ENCODE data around the gene RHBDD1. TPM values are rescaled to one million over a fixed set of nuclear protein-coding genes. Genes with fewer than 3 reads are reported as not detected.
A peak's percentile ranks its signal among the peaks of the same experiment; 100 is the strongest.

The RHBDD1 gene
- total and polyA plus RNA-seq, 5 donors from 2014 or later: 24.7 to 56.4 (median 27.4) TPM

- Mint-ChIP-seq H3K27me3 (no peaks in the 10 kb centered on the region), H3K9me3 (peaks cover 0 to 2% (median 0%) of the 10 kb centered on the region in 7 donors), H3K4me3 (no peak overlapping the region), H3K36me3 (peaks cover 29% of the 10 kb centered on the region), H3K27ac (peak overlapping the region in 1 of 3 donors; percentile 24), H3K4me1 (peaks cover 13 to 28% (median 24%) of the 10 kb centered on the region in 4 donors)
- H3K27me3 ChIP-seq (ENCODE audit: control insufficient read depth, insufficient read depth, low read length): no peaks in the 10 kb centered on the region
- ATAC-seq (ENCODE audit: low read depth in 2 of 2) (no peak), DNase-seq (no peak)
- H3K4me1 ChIP-seq (ENCODE audit: control insufficient read depth, insufficient read depth, low read length, poor library complexity, severe bottlenecking): no peaks in the 10 kb centered on the region
- H3K9me3 ChIP-seq (ENCODE audit: control insufficient read depth in 2 of 2, low read length in 2 of 2): no peaks in the 10 kb centered on the region
- no peak overlapping the region for H3K27ac ChIP-seq (ENCODE audit: insufficient read depth, low read length, poor library complexity, severe bottlenecking)
- H3K4me3 ChIP-seq (ENCODE audit: low read depth, low read length): no peak overlapping the region
- H3K36me3 ChIP-seq (ENCODE audit: control insufficient read depth, insufficient read depth, low read length): no peaks in the 10 kb centered on the region
Observed at GRCh38 chr2:226902041-226902966, 66.5 kb downstream of the RHBDD1 start.

GRCh38 chr2:226903179-226903578, 67.3 kb downstream of the RHBDD1 start:
- peaks cover 12 to 28% (median 24%) of the 10 kb centered on the region in 4 donors for H3K4me1 Mint-ChIP-seq
- peaks cover 0 to 2% (median 0%) of the 10 kb centered on the region in 7 donors for H3K9me3 Mint-ChIP-seq
- no peaks in the 10 kb centered on the region for H3K27me3 Mint-ChIP-seq
- H3K4me3 Mint-ChIP-seq: no peak overlapping the region
- H3K27ac ChIP-seq (ENCODE audit: insufficient read depth, low read length, poor library complexity, severe bottlenecking): no peak overlapping the region
- H3K27me3 ChIP-seq (ENCODE audit: control insufficient read depth, insufficient read depth, low read length): no peaks in the 10 kb centered on the region
- H3K36me3 Mint-ChIP-seq: peaks cover 32% of the 10 kb centered on the region
- H3K36me3 ChIP-seq (ENCODE audit: control insufficient read depth, insufficient read depth, low read length): peaks cover 5% of the 10 kb centered on the region
- no peaks in the 10 kb centered on the region for H3K9me3 ChIP-seq (ENCODE audit: control insufficient read depth in 2 of 2, low read length in 2 of 2)
- no peaks in the 10 kb centered on the region for H3K4me1 ChIP-seq (ENCODE audit: control insufficient read depth, insufficient read depth, low read length, poor library complexity, severe bottlenecking)
- ATAC-seq (ENCODE audit: low read depth in 2 of 2) (no peak), DNase-seq (no peak)
- H3K27ac Mint-ChIP-seq: peak overlapping the region in 1 of 3 donors; percentile 21
- H3K4me3 ChIP-seq (ENCODE audit: low read depth, low read length): no peak overlapping the region

GRCh38 chr2:226904592-226904991, 68.7 kb downstream of the RHBDD1 start:
- Histone ChIP-seq H3K4me3 (ENCODE audit: low read depth, low read length) (no peak overlapping the region), H3K27ac (ENCODE audit: insufficient read depth, low read length, poor library complexity, severe bottlenecking) (no peak overlapping the region), H3K27me3 (ENCODE audit: control insufficient read depth, insufficient read depth, low read length) (no peaks in the 10 kb centered on the region), H3K36me3 (ENCODE audit: control insufficient read depth, insufficient read depth, low read length) (peaks cover 9% of the 10 kb centered on the region), H3K4me1 (ENCODE audit: control insufficient read depth, insufficient read depth, low read length, poor library complexity, severe bottlenecking) (no peaks in the 10 kb centered on the region), H3K9me3 (ENCODE audit: control insufficient read depth in 2 of 2, low read length in 2 of 2) (no peaks in the 10 kb centered on the region)
- peaks cover 34% of the 10 kb centered on the region for H3K36me3 Mint-ChIP-seq
- peaks cover 12 to 25% (median 24%) of the 10 kb centered on the region in 4 donors for H3K4me1 Mint-ChIP-seq
- ATAC-seq (ENCODE audit: low read depth in 2 of 2) (no peak), DNase-seq (no peak)
- no peak overlapping the region for H3K27ac Mint-ChIP-seq
- H3K27me3 Mint-ChIP-seq: no peaks in the 10 kb centered on the region
- peaks cover 0 to 2% (median 0%) of the 10 kb centered on the region in 7 donors for H3K9me3 Mint-ChIP-seq
- H3K4me3 Mint-ChIP-seq: no peak overlapping the region

GRCh38 chr2:226905718-226906117, 69.9 kb downstream of the RHBDD1 start:
- no peak for ATAC-seq (ENCODE audit: low read depth in 2 of 2)
- H3K27me3 ChIP-seq (ENCODE audit: control insufficient read depth, insufficient read depth, low read length): no peaks in the 10 kb centered on the region
- DNase-seq: no peak
- Mint-ChIP-seq H3K36me3 (peaks cover 40% of the 10 kb centered on the region), H3K27ac (peak overlapping the region in 2 of 3 donors; percentile 39 to 53), H3K27me3 (no peaks in the 10 kb centered on the region), H3K4me3 (peak overlapping the region in 1 of 4 donors; percentile 3), H3K9me3 (peaks cover 0 to 2% (median 0%) of the 10 kb centered on the region in 7 donors), H3K4me1 (peaks cover 12 to 25% (median 23%) of the 10 kb centered on the region in 4 donors)
- H3K27ac ChIP-seq (ENCODE audit: insufficient read depth, low read length, poor library complexity, severe bottlenecking): no peak overlapping the region
- no peak overlapping the region for H3K4me3 ChIP-seq (ENCODE audit: low read depth, low read length)
- H3K36me3 ChIP-seq (ENCODE audit: control insufficient read depth, insufficient read depth, low read length): peaks cover 15% of the 10 kb centered on the region
- H3K4me1 ChIP-seq (ENCODE audit: control insufficient read depth, insufficient read depth, low read length, poor library complexity, severe bottlenecking): no peaks in the 10 kb centered on the region
- H3K9me3 ChIP-seq (ENCODE audit: control insufficient read depth in 2 of 2, low read length in 2 of 2): no peaks in the 10 kb centered on the region

- ATAC-seq (ENCODE audit: low read depth in 2 of 2) (peak in 1 of 2 donors; percentile 44), DNase-seq (peak in 1 of 3 donors; percentile 13)
- Histone ChIP-seq H3K27ac (ENCODE audit: insufficient read depth, low read length, poor library complexity, severe bottlenecking) (no peak overlapping the region), H3K27me3 (ENCODE audit: control insufficient read depth, insufficient read depth, low read length) (no peaks in the 10 kb centered on the region), H3K36me3 (ENCODE audit: control insufficient read depth, insufficient read depth, low read length) (peaks cover 15% of the 10 kb centered on the region), H3K4me1 (ENCODE audit: control insufficient read depth, insufficient read depth, low read length, poor library complexity, severe bottlenecking) (no peaks in the 10 kb centered on the region), H3K9me3 (ENCODE audit: control insufficient read depth in 2 of 2, low read length in 2 of 2) (no peaks in the 10 kb centered on the region), H3K4me3 (ENCODE audit: low read depth, low read length) (no peak overlapping the region)
- Mint-ChIP-seq H3K27me3 (no peaks in the 10 kb centered on the region), H3K4me3 (peak overlapping the region in 1 of 4 donors; percentile 15), H3K36me3 (peaks cover 45% of the 10 kb centered on the region), H3K9me3 (peaks cover 0 to 2% (median 0%) of the 10 kb centered on the region in 7 donors), H3K27ac (peak overlapping the region in 1 of 3 donors; percentile 48), H3K4me1 (peaks cover 15 to 25% (median 19%) of the 10 kb centered on the region in 4 donors)
Observed at GRCh38 chr2:226906163-226906693, 70.4 kb downstream of the RHBDD1 start.

GRCh38 chr2:226909126-226909525, 73.3 kb downstream of the RHBDD1 start:
- peaks cover 6 to 26% (median 11%) of the 10 kb centered on the region in 4 donors for H3K4me1 Mint-ChIP-seq
- no peaks in the 10 kb centered on the region for H3K27me3 Mint-ChIP-seq
- peaks cover 61% of the 10 kb centered on the region for H3K36me3 Mint-ChIP-seq
- H3K27ac Mint-ChIP-seq: peak overlapping the region in 1 of 3 donors; percentile 39
- peaks cover 0 to 4% (median 0%) of the 10 kb centered on the region in 7 donors for H3K9me3 Mint-ChIP-seq
- no peak overlapping the region for H3K4me3 Mint-ChIP-seq
- Histone ChIP-seq H3K9me3 (ENCODE audit: control insufficient read depth in 2 of 2, low read length in 2 of 2) (no peaks in the 10 kb centered on the region), H3K4me1 (ENCODE audit: control insufficient read depth, insufficient read depth, low read length, poor library complexity, severe bottlenecking) (no peaks in the 10 kb centered on the region), H3K36me3 (ENCODE audit: control insufficient read depth, insufficient read depth, low read length) (peaks cover 25% of the 10 kb centered on the region), H3K27ac (ENCODE audit: insufficient read depth, low read length, poor library complexity, severe bottlenecking) (no peak overlapping the region), H3K4me3 (ENCODE audit: low read depth, low read length) (no peak overlapping the region), H3K27me3 (ENCODE audit: control insufficient read depth, insufficient read depth, low read length) (no peaks in the 10 kb centered on the region)
- DNase-seq (no peak), ATAC-seq (ENCODE audit: low read depth in 2 of 2) (no peak)

GRCh38 chr2:226909836-226910235, 74.0 kb downstream of the RHBDD1 start:
- H3K4me3 ChIP-seq (ENCODE audit: low read depth, low read length): no peak overlapping the region

More at GRCh38 chr2:226909836-226910235, 74.0 kb downstream of the RHBDD1 start:
- Mint-ChIP-seq H3K4me3 (no peak overlapping the region), H3K36me3 (peaks cover 65% of the 10 kb centered on the region), H3K4me1 (peaks cover 6 to 21% (median 9%) of the 10 kb centered on the region in 4 donors), H3K27ac (no peak overlapping the region), H3K9me3 (peaks cover 0 to 4% (median 0%) of the 10 kb centered on the region in 7 donors), H3K27me3 (no peaks in the 10 kb centered on the region)
- DNase-seq (no peak), ATAC-seq (ENCODE audit: low read depth in 2 of 2) (no peak)
- no peak overlapping the region for H3K27ac ChIP-seq (ENCODE audit: insufficient read depth, low read length, poor library complexity, severe bottlenecking)
- H3K9me3 ChIP-seq (ENCODE audit: control insufficient read depth in 2 of 2, low read length in 2 of 2): no peaks in the 10 kb centered on the region
- H3K4me1 ChIP-seq (ENCODE audit: control insufficient read depth, insufficient read depth, low read length, poor library complexity, severe bottlenecking): no peaks in the 10 kb centered on the region
- H3K36me3 ChIP-seq (ENCODE audit: control insufficient read depth, insufficient read depth, low read length): peaks cover 25% of the 10 kb centered on the region
- no peaks in the 10 kb centered on the region for H3K27me3 ChIP-seq (ENCODE audit: control insufficient read depth, insufficient read depth, low read length)

All from CD4-positive, CD25-positive, alpha-beta regulatory T cell (primary cell).